Measurements from ENCODE around the gene SYVN1.
"Not testable (repeated sequence)": the region's sequence is repeated elsewhere in the genome, so short reads cannot be mapped to it uniquely, and the experiment has no call there.

SYVN1 gene

DNA sequence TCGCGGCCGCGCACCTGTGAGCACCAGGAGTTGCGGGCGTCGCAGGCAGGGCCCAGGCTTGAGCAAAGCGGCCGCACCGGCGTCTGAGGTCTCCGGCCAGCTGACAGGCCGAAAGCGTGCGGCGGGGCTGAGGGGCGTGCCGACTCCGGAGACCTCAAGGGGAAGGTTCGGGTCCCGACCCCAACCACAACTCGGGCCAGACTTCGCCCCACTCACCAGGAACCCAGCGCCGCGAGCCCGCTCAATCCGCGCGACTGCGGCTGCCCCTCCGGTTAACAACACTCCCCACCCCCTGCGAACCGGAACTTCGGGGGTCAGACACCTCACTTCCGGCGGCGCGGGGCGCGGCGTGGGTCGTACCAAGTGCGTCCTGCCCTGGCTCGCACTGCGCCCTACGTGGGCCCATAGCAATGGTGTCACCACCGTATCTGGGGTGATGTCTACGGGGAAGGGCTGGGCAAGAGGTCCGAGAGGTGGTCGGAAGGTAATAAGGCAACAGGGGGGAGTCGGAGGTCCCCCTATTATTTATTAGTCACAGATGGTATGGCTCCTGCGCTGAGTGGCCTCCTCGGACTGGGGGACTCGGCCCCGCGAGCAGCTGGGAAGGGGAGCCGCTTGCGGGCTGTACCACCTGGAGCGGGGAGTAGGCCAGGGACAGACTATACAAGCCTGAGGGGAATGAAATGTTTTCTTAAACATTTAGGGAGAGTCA is at the start of gene SYVN1:
TSS of gene SYVN1 (minus strand) at position 280 of the 712 bp plus-strand sequence. CDS start 918 bp downstream, outside the sequence.
- TF ChIP-seq, protein P1, sequence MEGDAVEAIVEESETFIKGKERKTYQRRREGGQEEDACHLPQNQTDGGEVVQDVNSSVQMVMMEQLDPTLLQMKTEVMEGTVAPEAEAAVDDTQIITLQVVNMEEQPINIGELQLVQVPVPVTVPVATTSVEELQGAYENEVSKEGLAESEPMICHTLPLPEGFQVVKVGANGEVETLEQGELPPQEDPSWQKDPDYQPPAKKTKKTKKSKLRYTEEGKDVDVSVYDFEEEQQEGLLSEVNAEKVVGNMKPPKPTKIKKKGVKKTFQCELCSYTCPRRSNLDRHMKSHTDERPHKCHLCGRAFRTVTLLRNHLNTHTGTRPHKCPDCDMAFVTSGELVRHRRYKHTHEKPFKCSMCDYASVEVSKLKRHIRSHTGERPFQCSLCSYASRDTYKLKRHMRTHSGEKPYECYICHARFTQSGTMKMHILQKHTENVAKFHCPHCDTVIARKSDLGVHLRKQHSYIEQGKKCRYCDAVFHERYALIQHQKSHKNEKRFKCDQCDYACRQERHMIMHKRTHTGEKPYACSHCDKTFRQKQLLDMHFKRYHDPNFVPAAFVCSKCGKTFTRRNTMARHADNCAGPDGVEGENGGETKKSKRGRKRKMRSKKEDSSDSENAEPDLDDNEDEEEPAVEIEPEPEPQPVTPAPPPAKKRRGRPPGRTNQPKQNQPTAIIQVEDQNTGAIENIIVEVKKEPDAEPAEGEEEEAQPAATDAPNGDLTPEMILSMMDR (conservative IDR thresholded peaks at IDR 0.05): no peak

DNA sequence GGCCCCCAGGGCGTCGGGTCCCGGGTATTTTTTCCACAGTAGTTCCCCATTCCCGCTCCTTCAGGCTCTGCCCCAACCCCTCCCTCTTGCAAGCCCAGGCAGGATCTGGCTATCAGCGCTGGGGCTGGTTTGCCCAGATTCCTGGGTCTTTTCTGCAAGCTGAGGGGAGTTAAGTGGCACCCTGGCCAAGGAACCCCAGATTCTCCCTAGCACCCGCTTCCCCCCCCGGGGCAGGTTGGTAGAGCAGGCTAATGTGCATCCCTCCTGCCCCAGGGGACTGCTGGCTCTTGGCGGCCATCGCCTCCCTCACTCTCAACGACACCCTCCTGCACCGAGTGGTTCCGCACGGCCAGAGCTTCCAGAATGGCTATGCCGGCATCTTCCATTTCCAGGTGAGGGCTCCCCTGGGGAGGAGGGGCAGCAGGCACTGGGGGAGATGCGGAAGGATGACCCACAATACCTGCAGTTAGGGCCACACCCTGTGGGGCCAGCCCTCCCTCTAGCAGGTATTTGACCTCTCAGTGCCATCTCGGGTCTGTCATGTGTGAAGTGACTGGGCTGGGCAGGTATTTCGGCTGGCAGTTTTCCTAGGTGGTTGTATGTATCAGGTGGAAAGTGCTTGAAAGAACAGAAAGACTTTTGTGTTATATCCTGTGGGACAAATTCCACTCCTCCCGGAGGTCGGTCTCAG is 49.0 kb upstream of the SYVN1 start:
- TF ChIP-seq, protein P1 (conservative IDR thresholded peaks at IDR 0.05): no peak
- peak overlapping the region; percentile 90 for H3K27ac ChIP-seq

More for the DNA sequence above, at the start of gene SYVN1:
- H3K27ac ChIP-seq: peak within 1 kb of the TSS; percentile 100

DNA sequence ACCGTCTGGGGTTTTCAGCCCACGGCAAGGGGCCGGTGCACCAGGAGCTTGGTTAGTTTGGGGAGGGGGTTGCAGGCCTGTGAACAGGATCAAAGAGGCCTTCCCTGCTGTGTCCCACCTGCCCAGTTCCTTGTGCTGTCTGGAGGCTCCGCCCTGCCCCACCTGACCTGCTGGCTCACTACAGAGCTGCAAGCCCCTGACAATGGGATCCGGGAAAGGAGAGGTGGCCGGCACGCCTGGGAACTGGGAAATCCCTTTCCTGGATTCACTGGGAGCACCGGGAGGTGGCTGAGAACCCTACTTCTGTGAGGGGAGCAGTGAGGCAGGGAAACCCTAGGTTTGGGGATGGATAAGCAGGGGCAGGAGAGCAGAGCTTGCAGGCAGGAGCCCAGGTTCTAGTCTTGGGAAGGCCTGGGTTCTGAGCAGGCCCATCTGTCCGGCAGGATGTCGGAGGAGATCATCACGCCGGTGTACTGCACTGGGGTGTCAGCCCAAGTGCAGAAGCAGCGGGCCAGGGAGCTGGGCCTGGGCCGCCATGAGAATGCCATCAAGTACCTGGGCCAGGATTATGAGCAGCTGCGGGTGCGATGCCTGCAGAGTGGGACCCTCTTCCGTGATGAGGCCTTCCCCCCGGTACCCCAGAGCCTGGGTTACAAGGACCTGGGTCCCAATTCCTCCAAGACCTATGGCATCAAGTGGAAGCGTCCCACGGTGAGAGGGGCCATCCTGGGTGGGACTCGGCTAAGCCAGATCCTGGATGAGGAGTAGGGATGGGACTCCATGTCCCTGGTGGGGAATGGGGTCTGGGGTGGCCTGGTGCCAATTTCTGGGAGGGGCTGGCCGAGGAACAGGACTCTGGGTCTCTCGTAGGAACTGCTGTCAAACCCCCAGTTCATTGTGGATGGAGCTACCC is 48.2 kb upstream of the SYVN1 start:
- H3K27ac ChIP-seq: peak overlapping the region; percentile 90
- TF ChIP-seq, protein P1 (conservative IDR thresholded peaks at IDR 0.05): no peak

DNA sequence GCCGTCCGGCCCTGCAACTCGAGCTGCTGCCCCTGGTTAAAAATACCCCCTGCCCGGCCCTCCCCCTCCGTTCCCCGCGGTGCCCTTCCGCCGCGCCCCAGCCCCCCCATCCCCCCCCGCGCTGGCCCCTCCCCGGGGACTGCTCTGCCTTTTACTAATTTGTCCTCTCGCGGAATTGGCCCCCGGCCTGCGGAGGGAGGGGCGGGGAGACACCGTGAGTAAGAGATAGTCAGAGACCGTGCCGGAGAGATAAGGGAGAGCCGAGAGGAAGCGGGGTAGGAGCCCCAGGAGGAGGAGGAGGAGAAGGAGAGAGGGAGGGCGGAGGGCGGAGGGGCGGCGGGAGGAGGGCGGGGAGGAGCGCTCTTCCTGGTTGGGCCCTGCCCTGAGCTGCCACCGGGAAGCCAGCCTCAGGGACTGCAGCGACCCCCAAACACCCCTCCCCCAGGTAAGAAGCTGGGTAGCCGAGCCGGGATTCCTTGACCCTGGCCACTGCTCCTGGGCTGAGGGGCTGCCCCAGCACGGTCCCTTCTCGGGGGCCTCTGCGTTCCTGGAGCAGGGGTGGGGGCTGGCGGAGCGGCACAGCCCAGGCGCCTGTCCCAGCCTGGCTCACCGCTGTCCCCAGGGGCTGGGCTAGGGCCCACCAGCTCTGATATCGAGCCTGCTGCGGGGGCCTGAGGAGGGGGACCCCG is 47.4 kb upstream of the SYVN1 start, which contains the start of gene CAPN1:
TSS of gene CAPN1 (plus strand) at position 360 of the 689 bp plus-strand sequence. CDS start 774 bp downstream, outside the sequence.
- peak within 1 kb of the TSS; percentile 90 for H3K27ac ChIP-seq
- TF ChIP-seq, protein P1 (conservative IDR thresholded peaks at IDR 0.05): no peak

DNA sequence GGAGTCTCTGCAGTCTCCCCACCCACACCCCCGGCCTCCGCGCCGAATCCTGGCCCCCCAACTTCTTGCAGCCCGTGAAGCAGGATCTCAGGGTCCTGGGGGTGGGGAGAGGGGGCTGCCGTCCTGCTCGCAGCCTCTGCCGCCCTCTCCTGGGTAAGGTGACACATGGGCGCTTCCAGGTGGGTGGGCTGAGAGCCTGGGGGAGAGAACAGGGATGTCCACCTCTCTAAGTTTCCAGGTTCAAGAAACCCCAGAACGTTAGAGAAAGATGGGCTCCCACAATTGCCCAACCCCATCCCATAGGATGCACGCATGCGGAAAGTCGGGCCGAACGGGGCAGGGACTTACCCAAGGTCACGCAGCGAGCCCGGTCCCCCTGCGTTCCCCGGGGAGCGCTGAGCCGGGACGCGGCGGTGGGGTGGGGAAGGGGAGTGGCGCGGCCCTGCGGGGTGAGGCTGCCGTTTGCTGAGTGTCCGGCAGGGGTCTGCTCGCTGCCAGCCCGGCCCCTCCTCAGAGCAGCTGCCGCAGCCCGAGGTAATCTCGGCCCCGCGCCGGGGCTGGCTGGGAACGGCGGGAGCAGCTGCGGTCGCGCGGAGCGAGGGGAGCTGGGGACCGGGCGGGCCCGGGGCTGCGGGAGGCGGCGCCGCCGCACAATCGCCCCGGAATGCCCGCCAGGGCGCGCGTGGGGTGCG is 46.7 kb upstream of the SYVN1 start:
- peak overlapping the region; percentile 90 for H3K27ac ChIP-seq
- TF ChIP-seq, protein P1 (conservative IDR thresholded peaks at IDR 0.05): peak; percentile 94

DNA sequence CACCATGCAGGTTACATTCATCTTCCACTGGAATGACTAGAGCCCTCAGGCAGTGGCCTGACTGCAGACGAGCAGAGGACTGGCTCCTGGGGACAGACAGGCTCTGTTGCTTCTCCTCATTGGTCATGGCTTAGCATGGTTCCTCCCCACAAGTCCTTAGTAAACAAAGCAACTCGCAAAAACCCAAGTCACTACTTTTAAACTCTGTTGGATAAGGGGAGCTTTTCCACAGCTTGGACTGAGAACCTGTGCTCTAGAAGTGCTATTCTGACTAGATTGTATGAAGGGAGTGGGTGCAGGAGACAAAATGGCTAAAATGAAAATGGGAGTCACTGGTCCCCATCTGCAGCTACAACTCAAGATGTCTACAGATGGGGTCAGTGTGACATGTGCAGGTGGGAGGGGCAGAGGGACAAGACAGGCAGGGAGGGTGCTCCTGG is 40.3 kb upstream of the SYVN1 start:
- H3K27ac ChIP-seq: not testable (repeated sequence)

DNA sequence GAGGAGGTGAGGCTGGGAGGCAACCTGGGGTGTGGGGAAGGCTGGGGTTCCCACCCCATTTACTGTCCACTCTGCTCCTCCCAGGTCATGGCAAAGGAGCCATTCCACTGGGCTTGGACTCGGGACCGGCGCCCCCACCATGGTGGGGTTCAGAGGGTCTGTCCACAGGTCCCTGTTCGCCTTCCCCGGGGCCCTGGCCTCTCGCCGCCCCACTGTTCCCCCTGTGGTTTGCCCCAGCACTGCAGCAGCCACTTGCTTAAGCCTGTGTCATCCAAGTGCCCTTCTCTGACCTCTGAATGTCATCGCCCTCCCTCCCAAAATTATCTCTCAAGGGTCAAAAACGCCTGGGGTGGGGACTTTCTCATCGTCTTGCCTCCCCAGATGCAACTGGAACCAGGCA is 38.3 kb upstream of the SYVN1 start:
- TF ChIP-seq, protein P1 (conservative IDR thresholded peaks at IDR 0.05): no peak
- no peak overlapping the region for H3K27ac ChIP-seq
